VCaP (cell line): ENCODE measurements around the gene ZMIZ1.
"Not testable (repeated sequence)": the region's sequence is repeated elsewhere in the genome, so short reads cannot be mapped to it uniquely, and the experiment has no call there.

Source experiments
- H3K27ac ChIP-seq: fragments of 450-650 bp; 2 replicates; pipeline ENCODE4 v1.5.1; 2017
- CTCF ChIP-seq: fragments of 450-650 bp; conservative IDR thresholded peaks from 2 replicates; pipeline ENCODE4 v1.5.1; 2017; ENCODE audit warnings: mild to moderate bottlenecking, moderate library complexity

ZMIZ1 gene

GRCh38 chr10:79328737-79329504, 260.2 kb downstream of the ZMIZ1 start:
- H3K27ac ChIP-seq = no peak overlapping the region
- TF ChIP-seq CTCF = no peak

GRCh38 chr10:79329529-79329928, 260.8 kb downstream of the ZMIZ1 start:
- H3K27ac ChIP-seq = no peak overlapping the region

GRCh38 chr10:79331226-79331625, 262.5 kb downstream of the ZMIZ1 start:
- H3K27ac ChIP-seq = no peak overlapping the region
- no peak for TF ChIP-seq CTCF

More at GRCh38 chr10:79329529-79329928, 260.8 kb downstream of the ZMIZ1 start:
- no peak for TF ChIP-seq CTCF

- H3K27ac ChIP-seq = no peak overlapping the region
- TF ChIP-seq CTCF = no peak
Observed at GRCh38 chr10:79331709-79332108, 262.9 kb downstream of the ZMIZ1 start.

GRCh38 chr10:79332610-79333315, 264.0 kb downstream of the ZMIZ1 start:
- not testable (repeated sequence) for H3K27ac ChIP-seq

GRCh38 chr10:79333513-79333912, 264.7 kb downstream of the ZMIZ1 start:
- no peak overlapping the region for H3K27ac ChIP-seq
- TF ChIP-seq CTCF = no peak

- no peak for TF ChIP-seq CTCF
- no peak overlapping the region for H3K27ac ChIP-seq
Observed at GRCh38 chr10:79334573-79334972, 265.8 kb downstream of the ZMIZ1 start.

- no peak overlapping the region for H3K27ac ChIP-seq
- no peak for TF ChIP-seq CTCF
Observed at GRCh38 chr10:79335094-79335469, 266.3 kb downstream of the ZMIZ1 start.
